Measurements from ENCODE around the gene ENPEP. TPM values are rescaled to one million over a fixed set of nuclear protein-coding genes. Genes with fewer than 3 reads are reported as not detected.

The ENPEP gene, protein sequence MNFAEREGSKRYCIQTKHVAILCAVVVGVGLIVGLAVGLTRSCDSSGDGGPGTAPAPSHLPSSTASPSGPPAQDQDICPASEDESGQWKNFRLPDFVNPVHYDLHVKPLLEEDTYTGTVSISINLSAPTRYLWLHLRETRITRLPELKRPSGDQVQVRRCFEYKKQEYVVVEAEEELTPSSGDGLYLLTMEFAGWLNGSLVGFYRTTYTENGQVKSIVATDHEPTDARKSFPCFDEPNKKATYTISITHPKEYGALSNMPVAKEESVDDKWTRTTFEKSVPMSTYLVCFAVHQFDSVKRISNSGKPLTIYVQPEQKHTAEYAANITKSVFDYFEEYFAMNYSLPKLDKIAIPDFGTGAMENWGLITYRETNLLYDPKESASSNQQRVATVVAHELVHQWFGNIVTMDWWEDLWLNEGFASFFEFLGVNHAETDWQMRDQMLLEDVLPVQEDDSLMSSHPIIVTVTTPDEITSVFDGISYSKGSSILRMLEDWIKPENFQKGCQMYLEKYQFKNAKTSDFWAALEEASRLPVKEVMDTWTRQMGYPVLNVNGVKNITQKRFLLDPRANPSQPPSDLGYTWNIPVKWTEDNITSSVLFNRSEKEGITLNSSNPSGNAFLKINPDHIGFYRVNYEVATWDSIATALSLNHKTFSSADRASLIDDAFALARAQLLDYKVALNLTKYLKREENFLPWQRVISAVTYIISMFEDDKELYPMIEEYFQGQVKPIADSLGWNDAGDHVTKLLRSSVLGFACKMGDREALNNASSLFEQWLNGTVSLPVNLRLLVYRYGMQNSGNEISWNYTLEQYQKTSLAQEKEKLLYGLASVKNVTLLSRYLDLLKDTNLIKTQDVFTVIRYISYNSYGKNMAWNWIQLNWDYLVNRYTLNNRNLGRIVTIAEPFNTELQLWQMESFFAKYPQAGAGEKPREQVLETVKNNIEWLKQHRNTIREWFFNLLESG
- total RNA-seq, result 0.33 and 0.87 TPM in 2 replicates

DNA sequence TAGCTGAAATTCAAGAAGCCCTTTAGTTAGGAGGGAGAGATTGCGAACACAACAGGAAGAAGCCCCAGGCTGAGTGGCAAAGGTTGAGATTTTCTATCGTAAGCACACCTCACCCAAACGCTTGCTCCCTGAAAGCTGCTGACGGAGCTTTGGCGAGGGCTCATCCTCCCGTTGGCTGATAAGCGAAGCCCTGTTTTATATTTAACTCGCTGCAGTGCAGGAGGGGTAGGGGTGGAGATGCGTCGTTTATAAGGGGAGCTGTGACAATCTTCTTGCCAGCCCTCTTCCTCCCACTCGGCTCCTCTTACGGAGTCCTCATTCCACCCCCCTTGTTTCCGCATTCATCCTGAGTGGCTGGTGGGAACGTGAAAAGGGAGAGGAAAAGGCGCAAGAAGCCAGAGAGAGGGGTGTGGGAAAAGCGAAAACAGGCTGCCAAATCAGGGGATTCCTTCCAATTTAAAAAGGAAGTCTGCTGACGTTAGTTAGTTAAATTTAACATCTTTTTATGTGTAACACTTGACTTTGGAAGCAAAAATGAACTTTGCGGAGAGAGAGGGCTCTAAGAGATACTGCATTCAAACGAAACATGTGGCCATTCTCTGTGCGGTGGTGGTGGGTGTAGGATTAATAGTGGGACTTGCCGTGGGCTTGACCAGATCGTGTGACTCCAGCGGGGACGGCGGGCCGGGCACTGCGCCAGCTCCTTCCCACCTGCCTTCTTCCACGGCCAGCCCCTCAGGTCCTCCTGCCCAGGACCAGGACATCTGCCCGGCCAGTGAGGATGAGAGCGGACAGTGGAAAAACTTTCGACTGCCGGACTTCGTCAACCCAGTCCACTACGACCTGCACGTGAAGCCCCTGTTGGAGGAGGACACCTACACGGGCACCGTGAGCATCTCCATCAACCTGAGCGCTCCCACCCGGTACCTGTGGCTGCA, at the start of gene ENPEP:
TSS of gene ENPEP (plus strand) at position 275 of the 938 bp plus-strand sequence. CDS start at position 535, 260 bp downstream.

Other genes with a start within 250 kb of the ENPEP start
- gene PITX2, start 146.9 kb downstream of the ENPEP start, total RNA-seq, result 0.87 and 0.99 TPM in 2 replicates

Measured in smooth muscle cell of trachea (primary cell).